Activated T-cell treated with anti-CD3 and anti-CD28 coated beads for 48 hours (primary cell): Measurements from ENCODE around the gene LRCH2.
"Not testable (repeated sequence)": the region's sequence is repeated elsewhere in the genome, so short reads cannot be mapped to it uniquely, and the experiment has no call there.

Experiments used
- DNase-seq: peaks from one replicate; pipeline ENCODE4 v3.0.0-alpha.2; 2020; ENCODE audit warnings: low read depth

LRCH2 gene

GRCh38 chrX:115233497-115234455 is at the start of gene LRCH2:
TSS of gene LRCH2 (minus strand) at chrX:115234096. CDS start at chrX:115234041, 55 bp downstream.
- DNase-seq, result no peak

GRCh38 chrX:115269051-115269683 is 35.3 kb upstream of the LRCH2 start:
- no peak for DNase-seq

- no peak for DNase-seq
Observed at GRCh38 chrX:115268421-115268820, 34.5 kb upstream of the LRCH2 start.

- DNase-seq, result no peak
Observed at GRCh38 chrX:115266300-115266699, 32.4 kb upstream of the LRCH2 start.

- DNase-seq, result no peak
Observed at GRCh38 chrX:115264009-115264408, 30.1 kb upstream of the LRCH2 start.

- DNase-seq, result no peak
Observed at GRCh38 chrX:115261148-115261547, 27.3 kb upstream of the LRCH2 start.

GRCh38 chrX:115260330-115260729 is 26.4 kb upstream of the LRCH2 start:
- DNase-seq, result no peak

GRCh38 chrX:115259238-115259875 is 25.5 kb upstream of the LRCH2 start:
- no peak for DNase-seq

- DNase-seq, result no peak
Observed at GRCh38 chrX:115257711-115258110, 23.8 kb upstream of the LRCH2 start.

- DNase-seq, result no peak
Observed at GRCh38 chrX:115255003-115255402, 21.1 kb upstream of the LRCH2 start.

- no peak for DNase-seq
Observed at GRCh38 chrX:115251458-115252233, 17.8 kb upstream of the LRCH2 start.

GRCh38 chrX:115237056-115237455 is 3.2 kb upstream of the LRCH2 start:
- no peak for DNase-seq

- no peak for DNase-seq
Observed at GRCh38 chrX:115236560-115236959, 2.7 kb upstream of the LRCH2 start.

- no peak for DNase-seq
Observed at GRCh38 chrX:115234461-115234860, 565 bp upstream of the LRCH2 start.

GRCh38 chrX:115232933-115233496 is 881 bp downstream of the LRCH2 start:
- no peak for DNase-seq

- no peak for DNase-seq
Observed at GRCh38 chrX:115229337-115230003, 4.4 kb downstream of the LRCH2 start.

- DNase-seq, result no peak
Observed at GRCh38 chrX:115226929-115227328, 7.0 kb downstream of the LRCH2 start.

GRCh38 chrX:115217346-115217745 is 16.6 kb downstream of the LRCH2 start:
- DNase-seq, result not testable (repeated sequence)

GRCh38 chrX:115214605-115215004 is 19.3 kb downstream of the LRCH2 start:
- no peak for DNase-seq

GRCh38 chrX:115214151-115214550 is 19.7 kb downstream of the LRCH2 start:
- no peak for DNase-seq

GRCh38 chrX:115209547-115209946 is 24.3 kb downstream of the LRCH2 start:
- not testable (repeated sequence) for DNase-seq
